Measurements from ENCODE around the gene DAG1.

- TF ChIP-seq CTCF (conservative IDR thresholded peaks at IDR 0.05; ENCODE audit: low read depth in 2 of 2) (no peak), STAT1 (IDR thresholded peaks at IDR 0.05; ENCODE audit: unreplicated experiment) (no peak), POLR2AphosphoS5 (IDR thresholded peaks at IDR 0.05; ENCODE audit: low read depth) (no peak), EZH2phosphoT487 (IDR thresholded peaks at IDR 0.05; ENCODE audit: unreplicated experiment) (no peak), EZH2 (IDR thresholded peaks at IDR 0.05; ENCODE audit: low read depth, unreplicated experiment) (no peak), CREB1 (CRISPR knock-in tag; IDR thresholded peaks at IDR 0.05; ENCODE audit: low read depth) (no peak), ETS1 (IDR thresholded peaks at IDR 0.05) (no peak), JUNB (IDR thresholded peaks at IDR 0.05; ENCODE audit: unreplicated experiment) (no peak)
Measured at GRCh38 chr3:49518441-49518840, 48.4 kb downstream of the DAG1 start.
